Measurements from ENCODE around the gene IL36A.
A peak's percentile ranks its signal among the peaks of the same experiment; 100 is the strongest.

The IL36A gene

GRCh38 chr2:113005030-113005509 lies at the start of gene IL36A:
TSS of gene IL36A (plus strand) at chr2:113005459. CDS start at chr2:113005872, 413 bp downstream.
- Mint-ChIP-seq H3K9me3 (peaks cover 17% of the 10 kb centered on the region), H3K27ac (no peak within 1 kb of the TSS), H3K4me3 (no peak within 1 kb of the TSS), H3K36me3 (ENCODE audit: low read depth) (peaks cover 9% of the 10 kb centered on the region), H3K27me3 (no peaks in the 10 kb centered on the region), H3K4me1 (ENCODE audit: low read depth) (no peaks in the 10 kb centered on the region)

- no peaks in the 10 kb centered on the region for H3K4me1 Mint-ChIP-seq (ENCODE audit: low read depth)
Measured at GRCh38 chr2:112957511-112957910, 47.7 kb upstream of the IL36A start.

GRCh38 chr2:112958428-112959108 lies 46.7 kb upstream of the IL36A start:
- Mint-ChIP-seq H3K27ac (no peak overlapping the region), H3K36me3 (ENCODE audit: low read depth) (no peaks in the 10 kb centered on the region), H3K4me1 (ENCODE audit: low read depth) (no peaks in the 10 kb centered on the region), H3K9me3 (no peaks in the 10 kb centered on the region), H3K4me3 (no peak overlapping the region), H3K27me3 (no peaks in the 10 kb centered on the region)

More at GRCh38 chr2:112957511-112957910, 47.7 kb upstream of the IL36A start:
- Mint-ChIP-seq H3K27me3 (peaks cover 6% of the 10 kb centered on the region), H3K9me3 (no peaks in the 10 kb centered on the region), H3K4me3 (no peak overlapping the region), H3K27ac (no peak overlapping the region), H3K36me3 (ENCODE audit: low read depth) (no peaks in the 10 kb centered on the region)

- Mint-ChIP-seq H3K9me3 (no peaks in the 10 kb centered on the region), H3K27me3 (no peaks in the 10 kb centered on the region), H3K27ac (no peak overlapping the region)
Measured at GRCh38 chr2:112959109-112959812, 46.0 kb upstream of the IL36A start.

GRCh38 chr2:112960230-112960825 lies 44.9 kb upstream of the IL36A start:
- H3K27ac Mint-ChIP-seq: no peak overlapping the region
- H3K27me3 Mint-ChIP-seq: no peaks in the 10 kb centered on the region
- no peaks in the 10 kb centered on the region for H3K4me1 Mint-ChIP-seq (ENCODE audit: low read depth)
- H3K4me3 Mint-ChIP-seq: no peak overlapping the region
- no peaks in the 10 kb centered on the region for H3K9me3 Mint-ChIP-seq
- no peaks in the 10 kb centered on the region for H3K36me3 Mint-ChIP-seq (ENCODE audit: low read depth)

More at GRCh38 chr2:112959109-112959812, 46.0 kb upstream of the IL36A start:
- Mint-ChIP-seq H3K36me3 (ENCODE audit: low read depth) (no peaks in the 10 kb centered on the region), H3K4me1 (ENCODE audit: low read depth) (no peaks in the 10 kb centered on the region), H3K4me3 (no peak overlapping the region)

- Mint-ChIP-seq H3K27me3 (no peaks in the 10 kb centered on the region), H3K4me1 (ENCODE audit: low read depth) (no peaks in the 10 kb centered on the region), H3K9me3 (no peaks in the 10 kb centered on the region), H3K27ac (no peak overlapping the region), H3K36me3 (ENCODE audit: low read depth) (no peaks in the 10 kb centered on the region), H3K4me3 (no peak overlapping the region)
Measured at GRCh38 chr2:112962308-112963175, 42.7 kb upstream of the IL36A start.

GRCh38 chr2:112967023-112967422 lies 38.2 kb upstream of the IL36A start:
- H3K4me1 Mint-ChIP-seq (ENCODE audit: low read depth): peaks cover 7% of the 10 kb centered on the region

GRCh38 chr2:112972423-112973086 lies 32.7 kb upstream of the IL36A start:
- peaks cover 18% of the 10 kb centered on the region for H3K4me1 Mint-ChIP-seq (ENCODE audit: low read depth)
- H3K27ac Mint-ChIP-seq: no peak overlapping the region
- no peaks in the 10 kb centered on the region for H3K36me3 Mint-ChIP-seq (ENCODE audit: low read depth)
- H3K4me3 Mint-ChIP-seq: no peak overlapping the region
- H3K9me3 Mint-ChIP-seq: peaks cover 5% of the 10 kb centered on the region
- peaks cover 4% of the 10 kb centered on the region for H3K27me3 Mint-ChIP-seq

More at GRCh38 chr2:112967023-112967422, 38.2 kb upstream of the IL36A start:
- Mint-ChIP-seq H3K9me3 (peaks cover 5% of the 10 kb centered on the region), H3K4me3 (no peak overlapping the region), H3K27me3 (no peaks in the 10 kb centered on the region), H3K27ac (no peak overlapping the region), H3K36me3 (ENCODE audit: low read depth) (no peaks in the 10 kb centered on the region)

GRCh38 chr2:112973156-112973555 lies 32.1 kb upstream of the IL36A start:
- H3K27me3 Mint-ChIP-seq: peaks cover 4% of the 10 kb centered on the region
- peaks cover 5% of the 10 kb centered on the region for H3K9me3 Mint-ChIP-seq
- peaks cover 23% of the 10 kb centered on the region for H3K4me1 Mint-ChIP-seq (ENCODE audit: low read depth)
- no peak overlapping the region for H3K4me3 Mint-ChIP-seq
- H3K27ac Mint-ChIP-seq: no peak overlapping the region
- no peaks in the 10 kb centered on the region for H3K36me3 Mint-ChIP-seq (ENCODE audit: low read depth)

GRCh38 chr2:112977559-112978056 lies 27.7 kb upstream of the IL36A start, which contains the start of gene IL36G:
TSS of gene IL36G (plus strand) at chr2:112978006. CDS start at chr2:112978639, 633 bp downstream.
- H3K9me3 Mint-ChIP-seq: no peaks in the 10 kb centered on the region
- peaks cover 4% of the 10 kb centered on the region for H3K27me3 Mint-ChIP-seq
- H3K4me1 Mint-ChIP-seq (ENCODE audit: low read depth): peaks cover 9% of the 10 kb centered on the region
- H3K27ac Mint-ChIP-seq: no peak within 1 kb of the TSS
- H3K4me3 Mint-ChIP-seq: no peak within 1 kb of the TSS
- H3K36me3 Mint-ChIP-seq (ENCODE audit: low read depth): no peaks in the 10 kb centered on the region

GRCh38 chr2:112979731-112980130 lies 25.5 kb upstream of the IL36A start:
- peaks cover 14% of the 10 kb centered on the region for H3K4me1 Mint-ChIP-seq (ENCODE audit: low read depth)
- no peaks in the 10 kb centered on the region for H3K9me3 Mint-ChIP-seq
- no peaks in the 10 kb centered on the region for H3K36me3 Mint-ChIP-seq (ENCODE audit: low read depth)
- H3K27ac Mint-ChIP-seq: peak overlapping the region; percentile 51
- peaks cover 4% of the 10 kb centered on the region for H3K27me3 Mint-ChIP-seq
- H3K4me3 Mint-ChIP-seq: no peak overlapping the region

- H3K27ac Mint-ChIP-seq: peak overlapping the region; percentile 67
- no peaks in the 10 kb centered on the region for H3K9me3 Mint-ChIP-seq
- peaks cover 21% of the 10 kb centered on the region for H3K4me1 Mint-ChIP-seq (ENCODE audit: low read depth)
- peaks cover 4% of the 10 kb centered on the region for H3K27me3 Mint-ChIP-seq
- H3K4me3 Mint-ChIP-seq: no peak overlapping the region
- H3K36me3 Mint-ChIP-seq (ENCODE audit: low read depth): no peaks in the 10 kb centered on the region
Measured at GRCh38 chr2:112980537-112980936, 24.7 kb upstream of the IL36A start.

GRCh38 chr2:112985090-112985489 lies 20.2 kb upstream of the IL36A start:
- Mint-ChIP-seq H3K4me3 (no peak overlapping the region), H3K36me3 (ENCODE audit: low read depth) (no peaks in the 10 kb centered on the region), H3K4me1 (ENCODE audit: low read depth) (peaks cover 21% of the 10 kb centered on the region), H3K27me3 (no peaks in the 10 kb centered on the region), H3K9me3 (no peaks in the 10 kb centered on the region), H3K27ac (peak overlapping the region; percentile 29)

- Mint-ChIP-seq H3K36me3 (ENCODE audit: low read depth) (no peaks in the 10 kb centered on the region), H3K4me3 (no peak overlapping the region), H3K9me3 (peaks cover 14% of the 10 kb centered on the region), H3K27me3 (peaks cover 5% of the 10 kb centered on the region), H3K4me1 (ENCODE audit: low read depth) (peaks cover 19% of the 10 kb centered on the region), H3K27ac (no peak overlapping the region)
Measured at GRCh38 chr2:112989611-112990010, 15.6 kb upstream of the IL36A start.
